ENCODE results near the gene IGFBP6.

Gene IGFBP6

GRCh38 chr12:53055471-53056266 lies 41.8 kb upstream of the IGFBP6 start:
- in situ Hi-C loops (cut with MboI; ENCODE audit: low sequenced_read_pairs, unreplicated experiment): no loop called here
- DNase-seq (ENCODE audit: low spot score): no peak
- TF ChIP-seq CTCF (IDR thresholded peaks at IDR 0.05; ENCODE audit: borderline replicate concordance, control extremely low read depth, extremely low read depth, insufficient read depth, missing control alignments): no peak

- TF ChIP-seq CTCF (IDR thresholded peaks at IDR 0.05; ENCODE audit: borderline replicate concordance, control extremely low read depth, extremely low read depth, insufficient read depth, missing control alignments): no peak
- DNase-seq (ENCODE audit: low spot score): no peak
- in situ Hi-C loops (cut with MboI; ENCODE audit: low sequenced_read_pairs, unreplicated experiment): no loop called here
These were observed 41.2 kb upstream of the IGFBP6 start for GRCh38 chr12:53056296-53056695.

GRCh38 chr12:53056901-53057300 lies 40.6 kb upstream of the IGFBP6 start:
- TF ChIP-seq CTCF (IDR thresholded peaks at IDR 0.05; ENCODE audit: borderline replicate concordance, control extremely low read depth, extremely low read depth, insufficient read depth, missing control alignments): no peak
- in situ Hi-C loops (cut with MboI; ENCODE audit: low sequenced_read_pairs, unreplicated experiment): no loop called here
- DNase-seq (ENCODE audit: low spot score): no peak

- no peak for DNase-seq (ENCODE audit: low spot score)
- in situ Hi-C loops (cut with MboI; ENCODE audit: low sequenced_read_pairs, unreplicated experiment): no loop called here
- TF ChIP-seq CTCF (IDR thresholded peaks at IDR 0.05; ENCODE audit: borderline replicate concordance, control extremely low read depth, extremely low read depth, insufficient read depth, missing control alignments): no peak
These were observed 39.5 kb upstream of the IGFBP6 start for GRCh38 chr12:53057816-53058500.

GRCh38 chr12:53058674-53059433 lies 38.6 kb upstream of the IGFBP6 start:
- DNase-seq (ENCODE audit: low spot score): no peak
- in situ Hi-C loops (cut with MboI; ENCODE audit: low sequenced_read_pairs, unreplicated experiment): no loop called here
- no peak for TF ChIP-seq CTCF (IDR thresholded peaks at IDR 0.05; ENCODE audit: borderline replicate concordance, control extremely low read depth, extremely low read depth, insufficient read depth, missing control alignments)

- no peak for DNase-seq (ENCODE audit: low spot score)
- no peak for TF ChIP-seq CTCF (IDR thresholded peaks at IDR 0.05; ENCODE audit: borderline replicate concordance, control extremely low read depth, extremely low read depth, insufficient read depth, missing control alignments)
- in situ Hi-C loops (cut with MboI; ENCODE audit: low sequenced_read_pairs, unreplicated experiment): no loop called here
These were observed 37.9 kb upstream of the IGFBP6 start for GRCh38 chr12:53059434-53060063.

All from GM13976 (cell line).